HG03439 (cell line): ENCODE data around the gene SHOC2.
"Not testable (repeated sequence)": the region's sequence is repeated elsewhere in the genome, so short reads cannot be mapped to it uniquely, and the experiment has no call there.

Experiments used
- ATAC-seq: cut with Tn5 transposase; IDR thresholded peaks from one replicate; pipeline ENCODE4 v1.9.1; 2021; ENCODE audit warnings: mild to moderate bottlenecking, moderate library complexity; ENCODE audit not compliant: unreplicated experiment

The SHOC2 gene

DNA sequence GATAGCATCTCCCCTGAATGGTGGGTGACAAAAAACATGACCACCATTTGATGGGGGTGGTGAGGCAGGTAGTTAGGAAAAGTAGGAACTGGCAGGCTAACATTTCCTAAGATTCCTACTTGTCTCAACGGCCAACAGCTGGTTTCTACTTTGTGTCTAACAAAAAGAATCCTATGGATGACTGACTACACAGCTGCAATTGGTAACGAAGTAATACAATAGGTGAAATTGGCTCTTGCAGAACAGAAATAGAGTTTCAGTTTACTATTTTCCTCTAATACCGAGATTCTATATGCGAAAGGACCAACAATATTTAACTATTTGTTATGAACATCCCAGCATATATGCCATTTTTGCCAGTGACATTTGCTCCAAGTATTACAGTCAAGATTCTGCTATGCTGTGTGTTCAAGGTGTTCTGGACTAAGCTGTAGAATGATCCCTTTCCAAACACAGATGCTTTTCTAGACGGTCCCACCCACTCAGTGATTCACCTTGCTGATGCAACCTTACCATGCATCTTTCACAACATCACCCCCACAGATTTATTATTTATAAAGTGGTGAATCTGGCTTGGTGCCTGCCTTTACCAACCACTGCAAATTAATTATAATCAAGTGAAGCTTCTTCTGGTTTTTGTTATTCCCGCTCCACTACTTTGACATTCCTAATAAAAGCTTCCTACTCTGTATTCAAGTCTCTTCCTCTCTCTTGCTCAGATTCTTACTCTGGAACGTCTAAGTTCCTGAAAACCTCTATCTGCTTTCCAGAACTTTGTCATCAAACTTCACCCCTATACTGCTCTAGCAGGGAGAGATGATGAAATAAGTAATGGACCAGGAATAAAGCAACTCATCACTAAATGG, 17.2 kb upstream of the SHOC2 start:
- no peak for ATAC-seq

DNA sequence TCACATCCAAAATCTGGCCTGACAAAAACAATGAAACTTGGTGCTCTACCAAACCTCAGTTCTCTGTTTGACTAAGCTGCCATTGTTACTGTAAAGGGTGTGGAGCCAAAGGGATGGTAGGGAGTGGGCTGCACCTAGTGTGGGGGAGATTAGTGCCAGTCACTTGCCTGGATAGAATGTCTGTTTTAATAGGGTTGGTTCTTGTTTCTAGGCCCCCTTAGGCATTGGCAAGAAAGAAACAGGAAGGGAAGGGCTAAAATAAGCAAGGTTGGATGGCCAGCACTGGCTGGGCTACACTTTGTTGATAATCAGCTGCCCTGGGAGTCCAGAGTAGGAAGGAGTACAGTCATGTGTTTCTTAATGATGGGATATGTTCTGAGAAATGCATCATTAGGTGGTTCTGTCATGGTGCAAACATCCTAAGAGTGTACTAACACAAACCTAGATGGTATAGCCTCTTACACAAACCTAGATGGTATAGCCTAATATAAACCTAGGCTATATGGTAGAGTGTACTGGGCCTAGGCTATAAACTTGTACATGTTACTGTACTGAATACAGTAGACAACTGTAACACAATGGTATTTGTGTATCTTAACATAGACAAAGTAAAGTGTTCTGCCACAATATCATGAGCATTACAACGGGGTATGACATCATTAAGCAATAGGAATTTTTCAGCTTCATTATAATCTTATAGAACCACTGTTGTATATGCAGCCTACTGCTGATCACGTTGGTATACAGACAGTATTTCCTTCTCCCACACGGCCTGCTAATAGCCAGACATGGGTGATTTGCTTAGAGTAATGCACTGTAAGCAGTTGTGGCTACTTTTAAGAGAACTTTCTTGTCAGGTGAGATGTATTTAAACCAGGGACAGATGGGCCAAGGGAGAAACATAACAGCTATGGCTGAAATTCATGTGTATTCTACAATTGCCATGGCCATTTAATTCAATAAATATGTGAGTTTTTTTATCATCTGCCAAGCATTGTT, 15.8 kb upstream of the SHOC2 start:
- ATAC-seq, result peak; percentile 47

DNA sequence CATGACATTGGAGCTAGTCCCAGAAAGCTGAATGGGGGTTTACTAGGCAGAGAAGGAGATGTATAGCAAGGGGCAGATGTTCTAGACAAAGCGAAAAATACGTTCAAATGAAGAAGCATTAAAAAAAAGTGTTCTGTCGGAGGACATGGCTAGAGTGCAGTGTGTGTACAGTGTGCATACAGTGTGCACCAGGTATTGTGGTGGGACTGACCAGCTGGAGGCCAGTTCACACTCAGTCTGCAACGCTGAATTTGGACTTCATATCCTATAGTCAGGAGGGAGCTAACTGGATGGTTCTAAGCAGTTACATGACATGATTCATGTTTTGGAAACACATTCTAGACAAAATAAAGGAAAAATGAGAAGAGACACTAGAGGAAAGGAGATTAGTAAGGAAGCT, 9.3 kb upstream of the SHOC2 start:
- ATAC-seq, result no peak

- ATAC-seq, result no peak
Observed at GRCh38 chr10:110912374-110912773, 7.0 kb upstream of the SHOC2 start.

DNA sequence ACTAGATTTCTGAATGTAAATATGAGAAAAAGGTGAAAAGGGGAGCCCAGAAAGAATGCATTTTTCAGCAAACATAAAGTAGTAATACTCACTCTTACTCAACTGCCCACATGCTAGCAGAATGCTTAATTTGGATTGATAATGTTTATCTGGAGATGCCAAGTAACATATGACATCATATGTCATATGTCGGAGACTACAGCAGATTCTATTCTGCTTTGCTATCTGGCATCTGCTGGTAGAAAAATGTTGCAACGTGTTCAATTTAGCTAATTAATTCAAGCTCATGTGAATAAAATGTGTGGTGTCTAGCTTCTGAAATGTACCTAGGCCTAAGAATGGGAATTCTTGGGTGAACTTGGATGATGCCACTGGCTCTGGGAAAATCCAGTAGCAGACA, 5.0 kb upstream of the SHOC2 start:
- ATAC-seq, result no peak

GRCh38 chr10:110915035-110915434, 4.4 kb upstream of the SHOC2 start:
- ATAC-seq, result no peak

DNA sequence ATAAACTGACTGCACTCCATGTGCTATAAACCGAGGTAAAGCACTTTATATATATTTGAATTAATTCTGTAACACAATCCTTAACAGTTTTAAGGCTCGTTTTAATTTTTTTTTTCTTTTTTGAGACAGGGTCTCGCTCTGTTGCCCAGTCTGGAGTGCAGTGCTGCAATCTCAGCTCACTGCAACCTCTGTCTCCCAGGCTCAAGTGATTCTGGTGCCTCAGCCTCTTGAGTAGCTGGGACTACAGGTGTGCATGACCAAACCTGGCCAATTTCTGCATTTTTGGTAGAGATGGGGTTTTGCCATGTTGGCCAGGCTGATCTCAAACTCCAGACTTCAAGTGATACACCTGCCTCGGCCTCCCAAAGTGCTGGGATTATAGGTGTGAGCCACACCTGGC, 3.8 kb upstream of the SHOC2 start:
- not testable (repeated sequence) for ATAC-seq

- no peak for ATAC-seq
Observed at GRCh38 chr10:110916554-110917346, 2.7 kb upstream of the SHOC2 start.

DNA sequence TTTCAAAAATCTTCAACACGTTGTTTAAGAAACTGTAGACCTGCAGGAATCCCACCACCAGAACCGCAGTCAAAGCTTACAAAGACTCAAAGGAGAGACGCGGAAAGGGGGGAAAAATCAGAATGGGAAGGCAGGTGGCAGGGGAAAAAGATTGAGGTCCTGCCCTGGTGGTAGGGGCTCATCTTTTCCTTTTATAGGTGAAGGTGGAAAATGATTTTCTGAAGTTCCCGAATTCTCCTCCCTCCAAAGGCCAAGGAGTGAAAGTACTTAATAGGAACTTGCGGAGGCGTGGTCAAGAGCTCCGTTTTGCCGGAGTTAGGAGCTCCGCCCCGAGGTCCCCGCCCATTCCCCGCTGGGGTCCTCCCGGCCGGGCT, 1.1 kb upstream of the SHOC2 start:
- ATAC-seq, result no peak

- peak; percentile 88 for ATAC-seq
Observed at GRCh38 chr10:110918643-110919348, 608 bp upstream of the SHOC2 start, which contains the start of gene BBIP1. Gene BBIP1 (minus strand): TSS chr10:110919180. CDS start chr10:110918157, 1,023 bp downstream.

GRCh38 chr10:110919971-110920881, 822 bp downstream of the SHOC2 start:
- ATAC-seq, result peak; percentile 26

DNA sequence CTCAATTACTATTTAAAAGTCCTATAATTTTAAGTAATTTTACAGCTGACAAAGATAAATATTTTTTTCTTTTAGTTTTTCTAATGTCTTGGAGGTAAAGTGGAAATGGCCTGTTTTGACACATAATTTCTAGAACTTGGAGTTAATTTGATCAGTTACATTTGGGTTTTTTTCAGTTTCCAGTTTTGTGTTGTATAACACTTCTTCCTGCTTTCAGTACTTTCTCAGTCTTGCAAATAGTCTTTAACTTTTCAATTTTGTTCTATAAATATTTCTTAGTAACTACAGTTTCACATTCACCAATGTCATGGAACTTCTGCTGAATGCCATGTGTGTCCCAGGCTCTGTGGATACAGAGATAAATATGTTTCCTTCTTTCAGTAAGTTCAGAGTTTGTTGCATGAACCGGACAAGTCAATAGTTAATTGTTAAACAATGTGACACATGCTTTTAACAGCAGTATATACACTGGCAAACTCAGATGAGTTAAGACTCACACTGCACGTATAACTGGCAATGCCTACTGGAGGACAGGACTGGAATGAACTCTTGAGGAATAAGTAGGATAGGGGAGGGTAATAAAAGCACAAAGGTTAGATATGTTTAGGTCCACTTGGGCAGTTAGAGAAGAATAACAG, 4.6 kb downstream of the SHOC2 start:
- ATAC-seq, result no peak

DNA sequence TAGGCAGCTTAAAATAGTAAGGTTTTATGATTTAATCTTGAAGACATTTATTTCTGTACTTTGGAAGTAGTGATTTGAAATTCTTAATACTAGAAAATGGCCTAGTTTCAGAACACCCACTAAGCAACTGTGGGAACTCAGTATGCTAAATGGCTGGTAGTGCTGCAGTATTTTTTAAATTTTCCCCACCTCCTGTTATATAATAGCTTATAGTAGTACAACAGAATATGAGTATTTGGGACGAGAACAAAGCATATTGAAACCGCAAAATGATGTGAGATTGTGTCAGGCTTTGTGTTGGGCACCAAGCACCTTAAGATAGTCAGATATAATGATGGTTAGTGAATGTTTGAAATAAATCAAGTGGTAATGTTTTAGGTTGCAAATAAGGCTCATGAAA, 8.1 kb downstream of the SHOC2 start:
- no peak for ATAC-seq

- ATAC-seq, result no peak
Observed at GRCh38 chr10:110931769-110932381, 12.5 kb downstream of the SHOC2 start.

- no peak for ATAC-seq
Observed at GRCh38 chr10:110932505-110933180, 13.2 kb downstream of the SHOC2 start.

DNA sequence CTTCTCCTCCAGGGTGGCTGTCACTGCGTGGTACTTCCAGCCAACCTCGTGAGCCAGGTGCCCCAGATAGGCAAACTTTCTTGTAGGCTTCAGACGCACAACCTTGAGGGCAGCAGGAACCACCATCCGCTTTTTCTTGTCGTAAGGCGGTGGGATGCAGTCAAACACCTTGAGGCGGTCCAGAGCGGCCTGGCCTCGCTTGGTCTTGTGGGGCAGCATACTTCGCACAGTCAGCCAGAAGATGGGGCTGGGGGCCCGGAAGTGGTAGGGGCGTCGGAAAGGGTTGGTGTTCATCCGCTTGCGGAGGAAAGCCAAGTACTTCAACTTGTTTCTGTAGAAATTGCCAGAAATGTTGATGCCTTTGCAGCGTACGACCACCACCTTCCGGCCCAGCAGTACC, 17.4 kb downstream of the SHOC2 start:
- no peak for ATAC-seq

GRCh38 chr10:110939419-110939818, 20.0 kb downstream of the SHOC2 start:
- ATAC-seq, result no peak
